HG03045 (cell line): ENCODE data around the gene ELF3.
"Not testable (repeated sequence)": the region's sequence is repeated elsewhere in the genome, so short reads cannot be mapped to it uniquely, and the experiment has no call there.

Experiments
- ATAC-seq: cut with Tn5 transposase; IDR thresholded peaks from one replicate; pipeline ENCODE4 v1.9.1; 2021; ENCODE audit warnings: mild to moderate bottlenecking, moderate library complexity; ENCODE audit not compliant: unreplicated experiment

ELF3 gene

GRCh38 chr1:202034149-202034682 lies 23.8 kb downstream of the ELF3 start:
- no peak for ATAC-seq

DNA sequence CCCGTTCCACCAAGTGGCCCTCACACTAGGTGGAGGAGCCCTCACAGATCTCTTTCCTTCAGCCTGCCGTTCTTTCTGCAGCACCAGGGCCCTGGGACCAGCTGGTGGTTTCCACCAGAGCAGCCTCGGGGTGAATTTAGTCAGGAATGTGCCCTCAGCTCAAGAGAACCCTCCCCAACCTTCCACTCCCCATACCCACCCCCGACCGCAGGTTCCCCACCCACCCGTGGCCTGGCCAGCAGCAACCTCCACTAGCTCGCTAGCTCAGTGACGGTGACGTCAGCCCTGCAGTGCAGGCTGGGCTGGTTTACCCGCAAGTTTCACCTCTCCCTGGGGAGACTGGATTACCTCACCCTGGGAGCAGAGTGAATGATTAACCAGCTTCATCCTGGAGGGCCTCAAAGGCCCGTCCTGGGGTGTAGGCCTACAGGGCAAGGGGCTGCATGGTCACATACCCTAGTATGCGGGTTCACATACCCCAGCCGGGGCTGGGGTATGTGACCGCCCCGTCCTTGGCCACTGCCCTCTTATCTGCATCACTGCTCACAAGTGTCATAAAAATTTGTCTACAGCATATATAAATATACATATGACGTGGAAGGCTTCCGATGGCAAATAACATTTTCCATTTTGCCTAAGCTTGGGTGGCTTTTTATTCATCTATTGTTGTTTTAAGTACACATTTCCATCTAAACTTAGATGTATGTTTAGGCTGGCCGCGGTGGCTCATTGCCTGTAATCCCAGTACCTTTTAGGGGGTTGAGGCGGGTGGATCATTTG lies 24.5 kb downstream of the ELF3 start:
- ATAC-seq = no peak

- ATAC-seq = no peak
Observed at GRCh38 chr1:202036595-202037387, 26.4 kb downstream of the ELF3 start.

- no peak for ATAC-seq
Observed at GRCh38 chr1:202037706-202038296, 27.4 kb downstream of the ELF3 start.

DNA sequence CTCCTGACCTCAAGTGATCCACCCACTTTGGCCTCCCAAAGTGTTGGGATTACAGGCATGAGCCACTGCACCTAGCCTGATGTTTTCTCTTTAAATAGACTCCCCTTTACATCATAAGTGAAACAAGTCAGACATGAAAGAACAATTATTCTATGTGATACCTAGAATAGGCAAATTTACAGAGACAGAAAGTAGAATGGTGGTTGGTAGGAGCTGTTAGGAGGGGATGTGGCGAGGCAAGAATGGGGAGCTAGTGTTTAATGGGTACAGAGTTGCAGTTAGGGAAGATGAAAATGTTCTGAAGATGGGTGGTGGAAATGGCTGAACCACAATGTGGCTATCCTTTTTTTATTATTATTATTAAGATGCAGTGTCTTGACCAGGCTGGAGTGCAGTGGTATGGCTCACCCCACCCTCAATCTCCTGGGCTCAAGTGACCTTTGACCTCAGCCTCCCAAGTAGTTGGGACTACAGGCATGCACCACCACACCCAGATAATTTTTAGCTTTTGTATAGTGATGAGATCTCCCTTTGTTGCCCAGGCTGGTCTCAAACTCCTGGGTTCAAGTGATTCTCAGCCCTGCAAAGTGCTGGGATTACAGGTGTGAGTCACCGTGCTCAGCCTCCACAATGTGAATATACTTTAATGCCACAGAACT lies 28.4 kb downstream of the ELF3 start:
- ATAC-seq = no peak

- ATAC-seq = no peak
Observed at GRCh38 chr1:202045705-202046104, 35.3 kb downstream of the ELF3 start.

GRCh38 chr1:202046227-202046626 lies 35.8 kb downstream of the ELF3 start:
- no peak for ATAC-seq

- no peak for ATAC-seq
Observed at GRCh38 chr1:202046748-202047708, 36.6 kb downstream of the ELF3 start.

GRCh38 chr1:202047977-202048376 lies 37.6 kb downstream of the ELF3 start:
- no peak for ATAC-seq

- ATAC-seq = no peak
Observed at GRCh38 chr1:202049129-202049528, 38.7 kb downstream of the ELF3 start.

DNA sequence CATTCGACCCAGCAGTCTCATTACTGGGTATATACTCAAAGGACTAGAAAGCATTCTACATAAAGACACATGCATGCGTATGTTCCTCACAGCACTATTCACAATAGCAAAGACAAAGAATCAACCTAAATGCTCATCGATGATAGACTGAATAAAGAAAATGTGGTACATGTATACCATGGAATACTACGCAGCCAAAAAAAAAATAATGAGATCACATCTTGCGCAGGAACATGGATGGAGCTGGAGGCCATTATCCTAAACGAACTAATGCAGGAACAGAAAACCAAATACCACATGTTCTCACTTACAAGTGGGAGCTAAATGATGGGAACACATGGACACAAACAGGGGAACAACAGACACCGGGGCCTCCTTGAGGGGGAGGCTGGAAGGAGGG lies 43.7 kb downstream of the ELF3 start:
- ATAC-seq = no peak

DNA sequence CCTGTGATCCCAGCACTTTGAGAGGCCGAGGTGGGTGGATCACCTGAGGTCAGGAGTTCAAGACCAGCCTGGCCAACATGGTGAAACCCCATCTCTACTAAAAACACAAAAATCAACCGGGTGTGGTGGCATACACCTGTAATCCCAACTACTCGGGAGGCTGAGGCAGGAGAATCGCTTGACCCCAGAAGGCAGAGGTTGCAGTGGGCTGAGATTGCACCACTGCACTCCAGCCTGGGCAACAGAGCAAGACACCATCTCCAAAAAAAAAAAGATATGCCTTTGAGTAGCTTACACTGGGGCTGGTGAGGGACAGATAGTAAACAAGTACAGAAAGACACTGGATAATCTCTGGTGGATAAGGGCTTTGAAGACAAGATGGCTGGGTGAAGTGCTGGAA lies 44.3 kb downstream of the ELF3 start:
- ATAC-seq = not testable (repeated sequence)

GRCh38 chr1:202056644-202057334 lies 46.4 kb downstream of the ELF3 start:
- no peak for ATAC-seq

DNA sequence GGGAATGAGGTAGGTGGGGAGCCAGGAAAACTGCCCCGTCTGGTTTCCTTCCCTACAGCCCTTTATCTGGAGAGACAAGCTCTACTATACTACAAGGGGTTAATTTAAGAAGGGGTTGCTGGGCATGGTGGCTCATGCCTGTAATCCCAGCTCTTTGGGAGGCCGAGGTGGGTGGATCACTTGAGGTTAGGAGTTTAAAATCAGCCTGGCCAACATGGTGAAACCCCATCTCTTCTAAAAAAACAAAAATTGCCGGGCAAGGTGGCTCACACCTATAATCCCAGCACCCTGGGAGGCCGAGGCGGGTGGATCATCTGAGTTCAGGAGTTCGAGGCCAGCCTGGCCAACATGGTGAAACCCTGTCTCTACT lies 46.9 kb downstream of the ELF3 start:
- ATAC-seq = not testable (repeated sequence)

DNA sequence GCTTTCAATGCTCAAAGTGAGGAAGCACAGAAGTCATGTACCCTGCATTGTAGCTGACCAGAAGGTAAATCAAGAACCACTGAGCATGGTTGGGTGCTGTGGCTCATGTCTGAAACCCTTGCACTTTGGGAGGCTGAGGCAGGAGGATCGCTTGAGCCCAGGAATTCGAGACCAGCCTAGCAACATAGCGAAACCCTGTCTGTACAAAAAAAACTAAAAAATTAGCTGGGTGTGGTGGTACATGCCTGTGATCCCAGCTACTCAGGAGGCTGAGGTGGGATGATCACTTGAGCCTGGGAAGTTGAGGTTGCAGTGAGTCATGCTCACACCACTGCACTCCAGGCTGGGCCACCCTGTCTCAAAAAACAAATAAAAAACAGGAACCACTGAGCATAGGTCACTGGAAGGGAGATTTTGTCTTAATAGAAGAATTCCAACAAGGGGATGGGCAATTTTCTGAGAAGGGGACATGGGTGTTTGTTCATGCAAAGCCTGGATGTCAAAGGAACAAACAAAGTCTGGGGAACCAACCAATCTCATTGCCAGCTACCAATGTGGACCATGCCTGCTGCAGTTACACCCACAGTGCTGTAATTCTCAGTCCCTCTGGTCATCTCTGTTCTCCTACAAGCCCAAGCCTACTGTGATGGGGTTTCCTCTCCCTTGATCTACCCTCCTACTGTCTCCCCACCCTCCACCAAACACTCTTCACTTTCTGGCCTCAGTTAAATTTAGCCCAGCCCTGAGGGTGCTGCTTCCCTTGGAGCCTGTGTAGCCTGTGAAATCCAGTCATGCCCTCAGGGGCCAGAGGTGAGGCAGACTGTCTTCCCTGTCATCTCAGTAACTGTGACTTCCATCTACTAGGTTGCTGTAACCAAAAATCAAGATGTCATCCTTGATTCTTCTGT lies 47.9 kb downstream of the ELF3 start:
- ATAC-seq = no peak

DNA sequence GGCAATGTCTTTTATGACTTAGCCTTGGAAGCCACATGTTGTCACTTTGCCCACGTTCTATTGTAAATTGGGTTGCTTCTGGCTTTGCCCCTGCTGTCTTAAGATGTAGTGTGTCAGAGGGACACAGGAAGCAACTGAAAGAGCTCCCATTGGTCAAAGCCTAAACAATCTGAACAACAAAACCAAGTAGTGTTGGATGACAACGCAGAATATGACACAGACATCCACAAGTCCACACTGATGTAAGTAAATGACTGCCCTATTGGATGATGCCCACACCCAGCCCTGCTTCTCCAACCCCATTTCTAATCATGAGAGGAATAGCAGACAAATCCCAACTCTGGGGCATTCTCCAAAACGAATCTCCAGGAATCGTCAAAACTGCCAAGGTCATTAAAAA lies 50.7 kb downstream of the ELF3 start:
- ATAC-seq = no peak

- ATAC-seq = not testable (repeated sequence)
Observed at GRCh38 chr1:202061787-202062186, 51.4 kb downstream of the ELF3 start.

DNA sequence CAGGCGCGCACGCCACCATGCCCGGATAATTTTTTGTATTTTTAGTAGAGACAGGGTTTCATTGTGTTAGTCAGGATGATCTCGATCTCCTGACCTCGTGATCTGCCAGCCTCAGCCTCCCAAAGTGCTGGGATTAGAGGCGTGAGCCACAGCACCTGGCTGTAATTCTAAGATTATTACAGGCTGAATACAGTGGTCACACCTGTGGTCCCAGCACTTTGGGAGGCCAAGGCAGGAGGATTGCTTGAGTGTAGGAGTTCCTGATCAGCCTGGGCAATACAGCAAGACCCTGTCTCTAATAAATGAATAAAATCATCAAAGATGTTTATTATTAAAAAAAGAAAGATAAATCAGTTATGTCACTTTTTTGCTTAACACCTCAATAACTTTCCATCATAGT lies 52.2 kb downstream of the ELF3 start:
- ATAC-seq = not testable (repeated sequence)
